Epithelial cell of esophagus (primary cell): ENCODE data around the gene MRPL1.

Experiments used
- DNase-seq: peaks from one replicate; pipeline ENCODE4 v3.0.0; 2010; ENCODE audit warnings: low read depth
- H3K4me3 ChIP-seq: 2 replicates; pipeline ENCODE4 v1.5.1; 2011; ENCODE audit warnings: mild to moderate bottlenecking, low read length, control low read depth
- TF ChIP-seq, protein P1 (sequence below): IDR thresholded peaks from 2 replicates; pipeline ENCODE4 v1.5.1; 2011; ENCODE audit warnings: low read depth, mild to moderate bottlenecking, low read length, control low read depth, inconsistent platforms; ENCODE audit not compliant: insufficient read depth; ENCODE audit errors: missing control alignments

The MRPL1 gene

DNA sequence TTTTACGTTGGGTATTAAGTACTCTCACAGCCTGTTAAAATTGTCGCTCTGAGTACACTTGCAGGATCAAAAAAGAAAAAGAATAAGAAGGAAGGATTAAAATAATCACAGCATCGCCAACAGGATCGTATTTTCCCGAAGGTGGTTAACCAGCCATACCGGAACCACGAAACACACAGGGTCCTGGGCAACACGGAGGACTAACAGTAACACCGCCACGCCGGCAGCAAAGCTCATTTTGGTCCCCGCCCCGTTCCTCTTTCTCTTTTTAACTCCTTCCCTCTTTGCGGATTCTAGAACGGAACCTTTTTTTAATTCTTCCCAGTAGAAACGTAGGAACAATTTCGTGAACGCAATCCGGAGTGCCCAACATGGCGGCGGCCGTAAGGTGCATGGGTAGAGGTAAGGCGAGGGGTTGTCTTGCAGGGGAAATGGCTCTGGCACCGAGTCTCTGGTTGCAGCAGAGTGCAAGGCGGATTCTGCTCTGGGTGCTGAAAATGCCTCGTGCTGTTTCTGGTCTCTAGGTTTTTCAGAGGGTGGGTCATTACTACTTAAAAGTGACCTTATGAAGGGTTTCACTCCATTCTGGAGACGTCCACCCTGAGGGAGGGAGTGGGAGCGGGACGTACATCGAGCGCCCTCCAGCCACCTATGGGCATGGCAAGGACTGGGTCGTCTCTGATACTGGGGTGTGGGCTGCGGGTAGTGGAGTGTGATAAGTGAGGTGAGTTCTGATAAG is at the start of gene MRPL1:
Gene MRPL1 (plus strand): TSS at position 353 of the 739 bp plus-strand sequence. CDS start 19 bp downstream, at position 372.
- TF ChIP-seq, protein P1, sequence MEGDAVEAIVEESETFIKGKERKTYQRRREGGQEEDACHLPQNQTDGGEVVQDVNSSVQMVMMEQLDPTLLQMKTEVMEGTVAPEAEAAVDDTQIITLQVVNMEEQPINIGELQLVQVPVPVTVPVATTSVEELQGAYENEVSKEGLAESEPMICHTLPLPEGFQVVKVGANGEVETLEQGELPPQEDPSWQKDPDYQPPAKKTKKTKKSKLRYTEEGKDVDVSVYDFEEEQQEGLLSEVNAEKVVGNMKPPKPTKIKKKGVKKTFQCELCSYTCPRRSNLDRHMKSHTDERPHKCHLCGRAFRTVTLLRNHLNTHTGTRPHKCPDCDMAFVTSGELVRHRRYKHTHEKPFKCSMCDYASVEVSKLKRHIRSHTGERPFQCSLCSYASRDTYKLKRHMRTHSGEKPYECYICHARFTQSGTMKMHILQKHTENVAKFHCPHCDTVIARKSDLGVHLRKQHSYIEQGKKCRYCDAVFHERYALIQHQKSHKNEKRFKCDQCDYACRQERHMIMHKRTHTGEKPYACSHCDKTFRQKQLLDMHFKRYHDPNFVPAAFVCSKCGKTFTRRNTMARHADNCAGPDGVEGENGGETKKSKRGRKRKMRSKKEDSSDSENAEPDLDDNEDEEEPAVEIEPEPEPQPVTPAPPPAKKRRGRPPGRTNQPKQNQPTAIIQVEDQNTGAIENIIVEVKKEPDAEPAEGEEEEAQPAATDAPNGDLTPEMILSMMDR = peak; percentile 5
- H3K4me3 ChIP-seq = peak within 1 kb of the TSS; percentile 91
- DNase-seq = peak; percentile 97

DNA sequence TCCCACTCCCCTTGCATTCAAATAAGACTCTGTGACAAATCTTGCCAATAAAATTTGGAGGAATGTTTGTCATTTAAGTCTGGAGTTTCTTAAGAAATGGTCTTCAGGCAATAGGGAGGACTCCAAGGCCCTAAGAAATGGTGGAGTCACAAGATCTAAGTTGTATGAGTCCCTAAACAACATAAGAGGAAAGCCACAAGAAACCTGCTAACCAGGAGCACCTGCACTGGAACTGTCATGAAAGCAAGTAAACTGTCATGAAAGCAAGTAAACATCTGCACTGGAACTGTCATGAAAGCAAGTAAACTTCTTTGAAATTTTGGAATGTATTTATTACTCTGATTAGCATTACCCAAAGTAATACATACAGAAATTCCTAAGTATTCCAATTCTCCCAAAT is 47.0 kb upstream of the MRPL1 start:
- no peak for DNase-seq
- TF ChIP-seq, protein P1 = no peak
- H3K4me3 ChIP-seq = no peak overlapping the region

DNA sequence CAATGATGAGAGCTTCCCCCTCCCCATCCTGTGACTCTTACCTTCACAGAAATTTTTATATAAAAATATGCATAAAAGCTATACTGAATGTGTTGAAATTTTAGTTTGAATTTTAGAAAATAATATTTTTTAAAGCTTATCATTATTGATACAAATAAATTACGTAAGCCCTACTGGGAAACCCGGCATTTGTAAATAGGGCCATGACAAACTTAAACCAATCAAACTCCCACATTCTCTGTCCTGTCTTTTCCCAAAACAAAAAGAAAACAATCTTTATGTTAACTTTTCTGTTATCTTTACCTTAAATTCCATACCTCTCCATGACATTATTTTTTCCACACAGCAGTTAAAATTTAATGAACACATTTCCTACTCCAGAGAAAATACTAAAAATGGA is 46.1 kb upstream of the MRPL1 start:
- no peak for DNase-seq
- H3K4me3 ChIP-seq = no peak overlapping the region
- TF ChIP-seq, protein P1 = no peak

DNA sequence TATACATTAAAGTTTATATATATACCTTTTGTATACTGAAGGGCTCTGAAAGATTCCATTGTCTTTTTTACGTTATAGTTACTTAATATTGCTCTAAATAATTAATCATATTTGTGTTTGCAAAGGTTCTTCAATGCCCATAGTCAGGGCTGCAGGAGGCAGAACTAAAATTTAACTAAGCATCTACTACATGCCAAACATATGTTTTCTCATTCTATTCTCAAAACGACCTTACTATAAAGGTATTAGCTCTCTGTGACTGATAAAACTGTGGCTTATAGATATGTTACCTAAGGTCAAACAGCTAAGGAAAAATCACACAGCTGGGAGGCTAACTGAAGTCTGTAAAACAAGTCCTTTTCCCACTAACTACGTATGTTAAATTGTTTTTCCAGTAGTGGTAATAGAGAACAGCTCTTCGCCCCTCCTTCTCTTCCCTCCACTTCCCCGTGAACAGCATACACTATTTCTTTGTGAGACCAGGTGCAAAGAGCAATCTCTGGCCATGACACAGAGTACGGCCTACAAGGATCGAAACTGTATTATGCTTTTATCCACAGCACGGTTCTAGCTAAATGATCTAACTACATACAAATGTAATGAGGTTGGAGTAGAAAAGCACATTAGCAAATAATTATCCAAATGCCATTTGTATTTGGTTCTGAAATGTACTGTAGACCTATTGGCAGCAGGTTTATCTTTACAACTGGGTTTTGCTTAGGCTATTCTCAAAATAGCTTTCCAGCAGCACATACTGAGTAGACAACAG is 45.1 kb upstream of the MRPL1 start:
- DNase-seq = peak; percentile 22
- TF ChIP-seq, protein P1 = no peak
- H3K4me3 ChIP-seq = peak overlapping the region; percentile 79

DNA sequence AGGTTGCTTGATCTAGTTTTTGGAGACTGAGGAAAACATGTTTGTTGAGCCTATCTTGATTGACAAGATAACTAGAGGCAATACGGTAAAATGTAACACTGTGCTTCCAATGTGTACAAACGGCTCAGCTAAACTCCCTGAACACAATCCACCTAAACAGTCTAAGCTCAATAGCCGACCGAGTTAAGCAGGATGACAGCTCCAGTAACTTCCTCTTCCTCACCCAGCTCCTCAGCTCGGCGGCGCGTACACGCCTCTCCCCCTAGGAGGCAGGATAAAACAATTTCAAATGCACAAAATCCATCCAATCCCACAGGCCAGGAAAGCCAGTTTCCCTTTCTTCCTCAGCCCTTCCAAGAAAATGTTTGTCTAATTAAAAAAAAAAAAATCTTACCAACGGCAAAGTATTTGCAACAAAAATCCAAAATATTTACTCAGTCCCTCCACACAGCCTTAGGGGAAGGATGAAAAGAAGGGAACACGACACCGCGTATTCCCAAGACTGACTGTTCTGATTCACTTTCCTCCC is 44.5 kb upstream of the MRPL1 start:
- peak; percentile 88 for DNase-seq
- TF ChIP-seq, protein P1 = peak; percentile 69
- peak overlapping the region; percentile 79 for H3K4me3 ChIP-seq

DNA sequence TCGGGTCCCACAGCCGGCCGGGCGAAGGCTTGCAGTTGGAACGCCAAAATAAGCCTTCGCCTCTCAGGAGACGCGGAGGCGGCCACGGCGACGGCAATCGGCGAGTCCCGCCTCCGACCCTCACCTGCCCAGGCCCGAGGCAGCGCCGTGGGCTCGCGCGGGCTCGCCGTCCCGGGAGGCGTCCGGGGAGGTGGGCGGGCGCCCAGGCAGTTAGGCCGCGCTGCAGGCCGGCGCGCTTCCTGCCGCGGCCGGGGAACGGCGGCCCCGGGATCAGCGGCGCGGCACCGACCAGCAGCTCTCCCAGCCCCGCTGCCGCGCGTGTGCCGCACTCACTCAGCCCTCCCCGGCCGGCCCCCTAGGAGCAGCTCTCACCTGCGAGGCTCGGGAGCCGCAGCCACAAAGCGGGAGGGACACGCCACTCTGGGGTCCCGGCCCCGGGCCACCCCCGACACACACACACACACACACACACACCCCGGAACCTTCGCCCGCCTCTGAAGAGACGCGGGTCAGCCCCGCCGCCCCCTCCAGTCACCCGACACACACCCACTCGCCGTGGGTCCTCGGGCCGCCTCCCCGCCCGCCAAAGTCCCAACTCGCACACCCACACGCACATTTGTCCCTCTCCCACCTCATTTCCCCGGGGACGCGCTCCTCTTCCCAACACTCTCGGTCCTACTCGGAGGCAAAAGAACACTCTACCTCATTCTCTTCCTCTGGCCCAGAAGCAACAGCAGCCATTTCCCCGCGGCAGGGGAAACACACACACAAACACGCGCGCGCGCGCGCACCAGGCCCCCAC is 43.8 kb upstream of the MRPL1 start, which contains the start of gene CNOT6L:
Gene CNOT6L (minus strand): TSS at position 767 of the 802 bp plus-strand sequence. CDS start 60 bp downstream, at position 707.
- peak; percentile 85 for DNase-seq
- TF ChIP-seq, protein P1 = no peak
- H3K4me3 ChIP-seq = peak within 1 kb of the TSS; percentile 83
